SU-DHL-6 (cell line): Measurements from ENCODE around the gene YY1.

Source experiments
- H2AFZ ChIP-seq: fragments of 200-600 bp; sonication (generic); 2 replicates; pipeline ENCODE4 v1.6.1; 2014; ENCODE audit warnings: low read depth, mild to moderate bottlenecking, moderate library complexity, mixed read lengths, antibody characterized with exemption, low read length; ENCODE audit not compliant: severe bottlenecking
- H3F3A ChIP-seq: fragments of 200-600 bp; shearing (Covaris generic); 2 replicates; pipeline ENCODE4 v1.6.0; 2016; ENCODE audit warnings: antibody characterized with exemption, mild to moderate bottlenecking; ENCODE audit not compliant: insufficient read depth
- H3K27ac ChIP-seq: fragments of 200-600 bp; sonication (generic); 2 replicates; pipeline ENCODE4 v1.5.1; 2016; ENCODE audit warnings: low read depth, mild to moderate bottlenecking, low read length, moderate library complexity, mixed read lengths
- H3K27me3 ChIP-seq: fragments of 200-600 bp; sonication (generic), shearing (Covaris generic); 2 replicates; pipeline ENCODE4 v1.6.0; 2014; ENCODE audit warnings: mild to moderate bottlenecking, low read length
- H3K36me3 ChIP-seq: fragments of 200-600 bp; sonication (generic); 2 replicates; pipeline ENCODE4 v1.6.1; 2014; ENCODE audit warnings: mild to moderate bottlenecking, low read length, mixed read lengths
- H3K4me2 ChIP-seq: fragments of 300-600, 200-600 bp; shearing (Covaris generic), sonication (generic); 2 replicates; pipeline ENCODE4 v1.6.0; 2014; ENCODE audit warnings: low read length, low read depth, mild to moderate bottlenecking; ENCODE audit not compliant: poor library complexity, severe bottlenecking
- H3K4me3 ChIP-seq: fragments of 200-600 bp; sonication (generic); 2 replicates; pipeline ENCODE4 v1.5.1; 2014; ENCODE audit warnings: antibody characterized with exemption, low read length, mild to moderate bottlenecking, mixed read lengths; ENCODE audit not compliant: insufficient read depth, poor library complexity, severe bottlenecking
- H3K79me2 ChIP-seq: fragments of 200-600 bp; sonication (generic); 2 replicates; pipeline ENCODE4 v1.6.1; 2014; ENCODE audit warnings: mild to moderate bottlenecking, low read length, moderate library complexity; ENCODE audit not compliant: insufficient read depth
- H3K9ac ChIP-seq: fragments of 200-600 bp; sonication (generic); 2 replicates; pipeline ENCODE4 v1.7.0; 2014; ENCODE audit warnings: mild to moderate bottlenecking, low read length
- H3K9me2 ChIP-seq: fragments of 200-600 bp; sonication (generic); replicated peaks from 2 replicates; pipeline ENCODE4 v1.6.1; 2014; ENCODE audit warnings: low read length; ENCODE audit not compliant: insufficient read depth
- H3K9me3 ChIP-seq: fragments of 200-600 bp; sonication (generic); 2 replicates; pipeline ENCODE4 v1.6.1; 2014; ENCODE audit warnings: low read length, mixed read lengths; ENCODE audit not compliant: insufficient read depth
- H4K20me1 ChIP-seq: fragments of 200-600 bp; sonication (generic); 2 replicates; pipeline ENCODE4 v1.6.1; 2014; ENCODE audit warnings: low read depth, mild to moderate bottlenecking, antibody characterized with exemption, low read length, moderate library complexity, mixed read lengths
- CTCF ChIP-seq: fragments of 200-600 bp; sonication (generic); IDR thresholded peaks from one replicate; pipeline ENCODE4 v1.5.1; 2017; ENCODE audit warnings: antibody characterized with exemption, mild to moderate bottlenecking, low read length, moderate library complexity; ENCODE audit not compliant: insufficient read depth, poor library complexity, severe bottlenecking
- EZH2phosphoT487 ChIP-seq: fragments of 200-600 bp; sonication (generic), shearing (Covaris generic); conservative IDR thresholded peaks from 2 replicates; pipeline ENCODE4 v1.6.1; 2018; ENCODE audit warnings: mild to moderate bottlenecking, antibody characterized with exemption, low read length, moderate library complexity, mixed read lengths

The YY1 gene

GRCh38 chr14:100303179-100303578 is 64.2 kb downstream of the YY1 start:
- Histone ChIP-seq H3K9me3 (no peaks in the 10 kb centered on the region), H3K27ac (no peak overlapping the region), H4K20me1 (no peaks in the 10 kb centered on the region)

GRCh38 chr14:100303925-100304324 is 65.0 kb downstream of the YY1 start:
- H4K20me1 ChIP-seq: no peaks in the 10 kb centered on the region
- H3K4me2 ChIP-seq: no peak overlapping the region
- no peaks in the 10 kb centered on the region for H3K9me3 ChIP-seq
- no peaks in the 10 kb centered on the region for H3K36me3 ChIP-seq
- H3K27ac ChIP-seq: no peak overlapping the region
- H2AFZ ChIP-seq: no peak overlapping the region
- H3K79me2 ChIP-seq: no peaks in the 10 kb centered on the region
- TF ChIP-seq CTCF (no peak), EZH2phosphoT487 (no peak)
- H3K4me3 ChIP-seq: no peak overlapping the region
- H3F3A ChIP-seq: no peaks in the 10 kb centered on the region
- H3K9ac ChIP-seq: no peak overlapping the region
- H3K9me2 ChIP-seq: no peaks in the 10 kb centered on the region
- H3K27me3 ChIP-seq: no peaks in the 10 kb centered on the region

More at GRCh38 chr14:100303179-100303578, 64.2 kb downstream of the YY1 start:
- TF ChIP-seq CTCF (peak; percentile 64), EZH2phosphoT487 (no peak)
- Histone ChIP-seq H3K9ac (no peak overlapping the region), H3K27me3 (no peaks in the 10 kb centered on the region), H2AFZ (no peak overlapping the region), H3K9me2 (no peaks in the 10 kb centered on the region), H3K79me2 (no peaks in the 10 kb centered on the region), H3F3A (no peaks in the 10 kb centered on the region), H3K4me3 (no peak overlapping the region), H3K4me2 (no peak overlapping the region), H3K36me3 (no peaks in the 10 kb centered on the region)

GRCh38 chr14:100304825-100305323 is 65.9 kb downstream of the YY1 start:
- no peak overlapping the region for H3K4me2 ChIP-seq
- no peak overlapping the region for H2AFZ ChIP-seq
- no peaks in the 10 kb centered on the region for H3K27me3 ChIP-seq
- H3K9me2 ChIP-seq: no peaks in the 10 kb centered on the region
- H3K9me3 ChIP-seq: no peaks in the 10 kb centered on the region
- TF ChIP-seq EZH2phosphoT487: no peak
- TF ChIP-seq CTCF: no peak
- no peaks in the 10 kb centered on the region for H3F3A ChIP-seq
- H3K36me3 ChIP-seq: no peaks in the 10 kb centered on the region
- no peak overlapping the region for H3K4me3 ChIP-seq
- H3K9ac ChIP-seq: no peak overlapping the region
- no peaks in the 10 kb centered on the region for H4K20me1 ChIP-seq
- no peak overlapping the region for H3K27ac ChIP-seq
- no peaks in the 10 kb centered on the region for H3K79me2 ChIP-seq
